SK-N-SH treated with all-trans-retinoic acid at 6 μM for 48 hours (cell line): Measurements from ENCODE around the gene RAD54L.
"Not testable (repeated sequence)": the region's sequence is repeated elsewhere in the genome, so short reads cannot be mapped to it uniquely, and the experiment has no call there.

ENCODE experiments used
- ARNTL ChIP-seq: fragments of 450-650 bp; formaldehyde crosslinking; IDR thresholded peaks from 2 replicates; pipeline ENCODE4 v1.5.0; 2020; ENCODE audit warnings: low read depth, mild to moderate bottlenecking, moderate library complexity, borderline replicate concordance
- CSDC2 ChIP-seq: fragments of 250-450 bp; sonication (Bioruptor Pico); IDR thresholded peaks from 2 replicates; pipeline ENCODE4 v1.5.0; 2020; ENCODE audit warnings: mild to moderate bottlenecking, moderate library complexity
- OSR1 ChIP-seq: fragments of 250-450 bp; sonication (Bioruptor Pico); IDR thresholded peaks from 2 replicates; pipeline ENCODE4 v1.8.0; 2022; ENCODE audit warnings: moderate library complexity, mild to moderate bottlenecking, inconsistent platforms
- ZC3H10 ChIP-seq: fragments of 250-450 bp; sonication (Bioruptor Pico); IDR thresholded peaks from 2 replicates; pipeline ENCODE4 v1.5.1; 2021; ENCODE audit warnings: mild to moderate bottlenecking, moderate library complexity
- ZFP3 ChIP-seq: fragments of 250-450 bp; sonication (Bioruptor Pico); IDR thresholded peaks from 2 replicates; pipeline ENCODE4 v1.5.0; 2020; ENCODE audit warnings: mild to moderate bottlenecking, moderate library complexity
- ZFP30 ChIP-seq: fragments of 450-650 bp; formaldehyde crosslinking; IDR thresholded peaks from 2 replicates; pipeline ENCODE4 v1.5.0; 2022; ENCODE audit warnings: mild to moderate bottlenecking, moderate library complexity
- ZNF565 ChIP-seq: fragments of 450-650 bp; formaldehyde crosslinking; conservative IDR thresholded peaks from 2 replicates; pipeline ENCODE4 v1.5.0; 2020; ENCODE audit warnings: low read depth, mild to moderate bottlenecking, moderate library complexity
- TF ChIP-seq, protein P1 (sequence below): fragments of 250-450 bp; sonication (Bioruptor Pico); IDR thresholded peaks from 2 replicates; pipeline ENCODE4 v1.5.1; 2021; ENCODE audit warnings: mild to moderate bottlenecking, moderate library complexity

DNA sequence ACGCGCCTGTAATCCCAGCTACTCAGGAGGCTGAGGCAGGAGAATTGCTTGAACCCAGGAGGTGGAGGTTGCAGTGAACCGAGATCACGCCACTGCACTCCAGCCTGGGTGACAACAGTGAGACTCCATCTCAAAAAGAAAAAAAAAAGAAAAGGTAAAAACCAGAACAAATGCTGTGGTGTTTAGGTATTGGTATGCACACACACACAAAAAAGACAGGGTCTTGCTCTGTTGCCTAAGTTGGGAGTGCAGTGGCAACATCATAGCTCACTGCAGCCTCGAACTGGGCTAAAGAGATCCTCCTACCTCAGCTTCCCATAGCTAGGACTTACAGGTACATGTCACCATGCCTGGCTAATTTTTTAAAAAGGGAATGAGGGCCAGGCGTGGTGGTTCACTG lies 71.7 kb downstream of the RAD54L start:
- not testable (repeated sequence) for TF ChIP-seq ZFP3; CSDC2 (CRISPR knock-in tag); OSR1 (CRISPR knock-in tag); ZC3H10 (CRISPR knock-in tag); ZNF565 (CRISPR knock-in tag); ARNTL (CRISPR knock-in tag); ZFP30 (CRISPR knock-in tag)
- TF ChIP-seq, protein P1, sequence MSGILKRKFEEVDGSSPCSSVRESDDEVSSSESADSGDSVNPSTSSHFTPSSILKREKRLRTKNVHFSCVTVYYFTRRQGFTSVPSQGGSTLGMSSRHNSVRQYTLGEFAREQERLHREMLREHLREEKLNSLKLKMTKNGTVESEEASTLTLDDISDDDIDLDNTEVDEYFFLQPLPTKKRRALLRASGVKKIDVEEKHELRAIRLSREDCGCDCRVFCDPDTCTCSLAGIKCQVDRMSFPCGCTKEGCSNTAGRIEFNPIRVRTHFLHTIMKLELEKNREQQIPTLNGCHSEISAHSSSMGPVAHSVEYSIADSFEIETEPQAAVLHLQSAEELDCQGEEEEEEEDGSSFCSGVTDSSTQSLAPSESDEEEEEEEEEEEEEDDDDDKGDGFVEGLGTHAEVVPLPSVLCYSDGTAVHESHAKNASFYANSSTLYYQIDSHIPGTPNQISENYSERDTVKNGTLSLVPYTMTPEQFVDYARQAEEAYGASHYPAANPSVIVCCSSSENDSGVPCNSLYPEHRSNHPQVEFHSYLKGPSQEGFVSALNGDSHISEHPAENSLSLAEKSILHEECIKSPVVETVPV (CRISPR knock-in tag): not testable (repeated sequence)
